AG09309 (cell line): ENCODE measurements around the gene TMEM151A.
A peak's percentile ranks its signal among the peaks of the same experiment; 100 is the strongest.

Source experiments
- DNase-seq: peaks from one replicate; pipeline ENCODE4 v3.0.0-alpha.2; 2010; ENCODE audit warnings: low read depth
- H3K4me3 ChIP-seq: 2 replicates; pipeline ENCODE4 v1.5.1; 2011; ENCODE audit warnings: mild to moderate bottlenecking, low read depth, low read length, moderate library complexity; ENCODE audit not compliant: control insufficient read depth
- TF ChIP-seq, protein P1 (sequence below): IDR thresholded peaks from 2 replicates; pipeline ENCODE4 v1.5.1; 2011; ENCODE audit warnings: mild to moderate bottlenecking, low read depth, low read length, inconsistent platforms; ENCODE audit not compliant: insufficient read depth, control insufficient read depth; ENCODE audit errors: missing control alignments

Gene TMEM151A

DNA sequence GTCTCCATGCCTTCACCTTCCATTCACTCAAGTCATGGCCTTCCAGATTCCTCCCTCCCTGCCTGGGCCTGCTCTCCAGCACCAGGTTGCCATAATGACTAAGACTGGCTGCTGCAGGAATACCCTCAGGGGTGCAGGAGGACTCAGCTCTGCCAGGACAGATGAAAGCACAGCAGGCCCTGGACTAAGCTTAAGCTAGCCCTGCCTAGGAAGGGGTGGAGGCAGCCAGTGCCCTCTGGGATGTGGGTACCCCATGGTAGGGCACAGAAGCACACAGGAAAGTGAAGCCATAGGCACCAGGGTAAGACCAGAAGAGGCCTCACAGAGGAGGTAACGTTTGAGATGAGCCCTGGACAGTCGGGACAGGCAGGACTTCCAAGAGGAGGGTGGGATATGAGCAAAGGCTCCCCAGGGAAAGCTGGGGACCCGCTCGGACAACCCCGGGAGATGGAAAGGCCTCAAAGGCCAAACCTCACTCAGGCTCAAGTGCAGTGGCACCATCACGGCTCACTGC is 47.5 kb downstream of the TMEM151A start:
- no peak for DNase-seq
- TF ChIP-seq, protein P1, sequence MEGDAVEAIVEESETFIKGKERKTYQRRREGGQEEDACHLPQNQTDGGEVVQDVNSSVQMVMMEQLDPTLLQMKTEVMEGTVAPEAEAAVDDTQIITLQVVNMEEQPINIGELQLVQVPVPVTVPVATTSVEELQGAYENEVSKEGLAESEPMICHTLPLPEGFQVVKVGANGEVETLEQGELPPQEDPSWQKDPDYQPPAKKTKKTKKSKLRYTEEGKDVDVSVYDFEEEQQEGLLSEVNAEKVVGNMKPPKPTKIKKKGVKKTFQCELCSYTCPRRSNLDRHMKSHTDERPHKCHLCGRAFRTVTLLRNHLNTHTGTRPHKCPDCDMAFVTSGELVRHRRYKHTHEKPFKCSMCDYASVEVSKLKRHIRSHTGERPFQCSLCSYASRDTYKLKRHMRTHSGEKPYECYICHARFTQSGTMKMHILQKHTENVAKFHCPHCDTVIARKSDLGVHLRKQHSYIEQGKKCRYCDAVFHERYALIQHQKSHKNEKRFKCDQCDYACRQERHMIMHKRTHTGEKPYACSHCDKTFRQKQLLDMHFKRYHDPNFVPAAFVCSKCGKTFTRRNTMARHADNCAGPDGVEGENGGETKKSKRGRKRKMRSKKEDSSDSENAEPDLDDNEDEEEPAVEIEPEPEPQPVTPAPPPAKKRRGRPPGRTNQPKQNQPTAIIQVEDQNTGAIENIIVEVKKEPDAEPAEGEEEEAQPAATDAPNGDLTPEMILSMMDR = no peak
- no peak overlapping the region for H3K4me3 ChIP-seq

DNA sequence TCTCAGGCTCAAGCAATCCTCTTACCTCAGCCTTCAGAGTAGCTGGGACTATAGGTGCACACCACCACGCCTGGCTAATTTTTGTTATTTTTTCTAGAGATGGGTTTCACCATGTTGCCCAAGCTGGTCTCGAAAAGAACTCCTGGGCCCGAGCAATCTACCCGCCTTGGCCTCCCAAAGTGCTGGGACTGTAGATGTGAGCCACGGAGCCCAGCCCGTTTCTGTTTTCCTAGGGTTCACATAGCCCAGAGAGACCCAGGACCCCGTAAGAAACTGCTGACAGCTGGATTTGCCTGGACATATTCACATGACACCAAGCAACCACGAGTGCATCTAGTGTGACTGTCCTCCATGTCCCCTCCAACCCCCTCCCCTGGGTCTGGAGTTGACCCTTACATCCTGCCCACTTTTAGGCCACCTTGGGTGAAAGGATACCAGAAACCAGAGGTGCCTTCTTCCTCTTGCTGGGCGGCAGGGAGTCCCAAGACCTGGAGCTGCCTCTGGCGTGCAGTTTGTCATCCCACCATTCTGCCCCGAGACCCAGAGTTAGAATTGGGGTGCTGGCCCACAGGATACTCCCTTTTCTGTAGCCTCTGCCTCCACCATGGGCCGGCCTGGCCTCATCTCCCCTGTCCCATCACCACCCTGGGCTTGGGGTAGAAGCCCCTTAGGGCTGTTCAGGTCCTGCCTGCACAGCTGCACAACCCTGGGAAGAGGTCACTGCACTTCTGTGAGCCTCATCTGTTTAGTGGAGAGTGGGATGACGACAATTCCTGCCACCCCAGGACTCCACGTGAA is 48.2 kb downstream of the TMEM151A start:
- H3K4me3 ChIP-seq = no peak overlapping the region
- TF ChIP-seq, protein P1 = no peak
- DNase-seq = no peak

DNA sequence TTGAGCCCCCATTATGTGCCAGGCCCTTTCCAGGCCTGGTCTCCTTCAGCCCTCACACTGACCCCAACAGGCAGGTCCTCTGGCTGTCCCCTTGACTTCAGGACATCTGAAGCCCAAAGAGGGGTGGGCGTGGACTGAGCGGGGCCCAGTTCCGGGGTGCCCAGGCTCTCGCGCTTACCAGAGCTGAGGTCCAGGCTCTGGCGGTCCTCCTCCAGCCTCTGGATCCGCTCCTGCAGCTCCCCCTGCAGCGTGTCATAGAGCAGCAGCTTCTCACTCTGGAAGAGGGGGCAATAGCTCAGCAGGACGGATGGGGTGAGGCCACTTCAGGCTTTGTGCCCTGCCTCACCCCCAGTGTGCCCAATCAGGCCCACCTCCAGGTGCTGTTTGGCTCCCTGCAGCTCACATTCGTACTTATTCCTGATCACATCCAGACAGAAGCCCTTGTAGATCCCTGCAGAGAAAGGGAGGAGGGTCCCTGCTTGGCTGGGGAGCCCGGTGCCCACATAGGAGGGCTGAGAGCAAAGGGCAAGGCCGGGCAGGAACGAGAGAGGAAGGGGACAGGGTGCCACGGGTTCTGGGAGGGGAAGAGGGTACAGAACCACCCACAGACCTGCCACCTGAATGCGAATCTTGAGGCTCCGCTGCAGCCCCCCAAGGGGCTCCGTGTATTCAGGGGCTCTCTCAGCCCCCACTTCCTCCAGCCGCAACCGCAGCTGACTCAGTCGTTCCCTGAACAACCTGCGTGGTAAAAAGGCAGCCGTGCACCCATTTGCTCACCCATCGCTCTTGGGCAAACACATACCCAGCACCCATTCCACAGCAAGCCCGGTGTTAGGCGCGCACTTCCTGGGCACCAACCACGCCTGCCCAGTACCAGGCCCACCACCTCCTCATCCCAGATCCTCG is 49.2 kb downstream of the TMEM151A start:
- H3K4me3 ChIP-seq = no peak overlapping the region
- TF ChIP-seq, protein P1 = no peak
- no peak for DNase-seq

DNA sequence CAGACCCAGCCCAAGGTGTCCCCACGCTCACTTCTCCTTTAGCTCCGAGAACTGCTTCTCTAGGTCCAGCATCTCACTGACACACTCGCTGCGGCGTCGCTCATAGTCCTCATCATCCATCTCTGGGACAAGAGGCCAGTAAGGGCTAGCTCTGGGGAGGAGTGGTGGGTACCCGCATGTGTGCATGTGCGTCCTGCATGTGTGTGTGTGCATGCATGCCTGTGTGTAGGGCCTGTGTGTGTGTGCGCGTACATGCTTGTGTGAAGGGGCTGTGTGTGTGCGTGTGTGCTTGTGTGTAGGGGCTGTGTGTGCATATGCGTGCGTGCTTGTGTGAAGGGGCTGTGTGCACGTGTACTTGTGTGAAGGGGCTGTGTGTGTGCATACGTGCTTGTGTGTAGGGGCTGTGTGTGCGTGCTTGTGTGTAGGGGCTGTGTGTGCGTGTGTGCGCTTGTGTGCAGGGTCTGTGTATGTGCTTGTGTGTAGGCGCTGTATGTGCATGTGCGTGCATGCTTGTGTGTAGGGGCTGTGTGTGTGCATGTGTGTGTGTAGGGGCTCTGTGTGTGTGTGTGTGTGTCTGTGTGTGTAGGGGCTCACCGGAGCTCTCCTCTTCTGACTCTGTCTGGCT is 49.9 kb downstream of the TMEM151A start:
- no peak for DNase-seq
- H3K4me3 ChIP-seq = no peak overlapping the region
- TF ChIP-seq, protein P1 = no peak

DNA sequence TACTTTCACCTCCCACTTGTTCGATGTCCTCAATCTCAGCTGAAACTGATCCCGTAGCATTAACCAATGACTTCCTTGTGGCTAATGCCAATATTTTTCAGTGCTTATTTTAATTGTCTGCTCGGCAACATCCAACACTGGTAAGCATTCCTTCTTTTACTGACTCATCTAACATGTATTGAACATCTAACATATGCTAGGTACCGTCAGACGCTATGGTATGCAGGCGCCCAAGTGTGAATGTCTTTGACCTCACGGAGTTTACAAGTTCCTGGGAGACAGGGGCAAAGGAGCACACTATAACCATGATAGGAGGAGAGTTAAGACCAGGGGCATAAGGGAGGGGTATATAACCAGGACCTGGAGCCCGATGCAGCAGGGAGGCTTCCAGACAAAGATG is 51.5 kb downstream of the TMEM151A start:
- TF ChIP-seq, protein P1 = no peak
- DNase-seq = no peak

DNA sequence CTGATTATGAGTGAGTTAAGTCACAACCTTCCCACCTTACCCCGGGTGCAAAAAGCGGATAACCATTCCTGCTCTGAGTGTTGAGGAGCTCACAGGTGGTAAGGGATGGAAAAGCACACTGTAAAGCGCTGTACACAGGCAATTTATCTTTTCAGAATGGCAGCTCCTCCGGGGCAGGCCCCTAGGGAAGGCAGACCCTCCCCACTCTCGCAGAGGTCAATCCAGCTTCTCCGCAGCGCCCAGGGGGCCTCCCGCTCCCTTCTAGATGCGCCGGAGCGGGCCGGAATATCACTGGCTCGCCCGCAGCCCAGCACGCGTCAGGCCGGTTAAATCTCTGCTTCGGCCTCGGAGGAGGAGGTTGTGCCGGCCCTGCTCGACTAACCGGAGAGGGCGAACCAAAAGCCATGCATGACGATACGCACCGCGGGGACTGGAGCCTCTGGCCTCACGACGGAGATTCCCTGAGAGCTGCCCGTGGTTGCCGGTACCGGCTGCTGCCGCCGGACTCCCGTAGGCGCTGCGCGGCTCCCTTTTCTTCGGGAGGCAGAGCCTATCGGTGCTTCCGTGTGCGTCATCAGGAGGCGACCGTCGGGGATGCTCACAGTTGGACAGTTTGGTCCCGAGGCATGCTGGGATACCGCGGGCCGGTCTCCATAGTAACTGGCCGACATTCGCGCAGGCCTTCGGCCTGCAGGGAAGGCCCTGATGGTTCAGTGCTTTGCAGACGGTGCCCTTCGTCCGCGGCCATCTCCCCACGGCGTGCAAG is 53.0 kb downstream of the TMEM151A start, which contains the start of gene BRMS1:
BRMS1 (minus strand) TSS at position 555 of the 766 bp plus-strand sequence. CDS start 2,870 bp downstream, outside the sequence.
- peak; percentile 81 for DNase-seq
- TF ChIP-seq, protein P1 = peak; percentile 14
- H3K4me3 ChIP-seq = peak within 1 kb of the TSS; percentile 86

More for the DNA sequence above, 51.5 kb downstream of the TMEM151A start:
- H3K4me3 ChIP-seq = no peak overlapping the region
